NB4 (cell line): ENCODE data around the gene DPYD.

ENCODE experiments used
- DNase-seq: peaks from one replicate; pipeline ENCODE4 v3.0.0; 2010; ENCODE audit warnings: low read depth
- H3K4me3 ChIP-seq: one replicate; pipeline ENCODE4 v1.5.1; 2011; ENCODE audit warnings: mild to moderate bottlenecking, low read depth, low read length, moderate library complexity
- MAX ChIP-seq: IDR thresholded peaks from 2 replicates; pipeline ENCODE4 v1.6.1; 2011; ENCODE audit warnings: low read depth, low read length
- MYC ChIP-seq: IDR thresholded peaks from 2 replicates; pipeline ENCODE4 v1.6.1; 2011; ENCODE audit warnings: low read depth, low read length
- POLR2A ChIP-seq: IDR thresholded peaks from 2 replicates; pipeline ENCODE4 v1.6.1; 2011; ENCODE audit warnings: mild to moderate bottlenecking; ENCODE audit not compliant: insufficient read length; ENCODE audit errors: extremely low read depth
- TF ChIP-seq, protein P1 (sequence below): IDR thresholded peaks from one replicate; pipeline ENCODE4 v1.5.1; 2012; ENCODE audit warnings: low read depth, low read length

The DPYD gene

DNA sequence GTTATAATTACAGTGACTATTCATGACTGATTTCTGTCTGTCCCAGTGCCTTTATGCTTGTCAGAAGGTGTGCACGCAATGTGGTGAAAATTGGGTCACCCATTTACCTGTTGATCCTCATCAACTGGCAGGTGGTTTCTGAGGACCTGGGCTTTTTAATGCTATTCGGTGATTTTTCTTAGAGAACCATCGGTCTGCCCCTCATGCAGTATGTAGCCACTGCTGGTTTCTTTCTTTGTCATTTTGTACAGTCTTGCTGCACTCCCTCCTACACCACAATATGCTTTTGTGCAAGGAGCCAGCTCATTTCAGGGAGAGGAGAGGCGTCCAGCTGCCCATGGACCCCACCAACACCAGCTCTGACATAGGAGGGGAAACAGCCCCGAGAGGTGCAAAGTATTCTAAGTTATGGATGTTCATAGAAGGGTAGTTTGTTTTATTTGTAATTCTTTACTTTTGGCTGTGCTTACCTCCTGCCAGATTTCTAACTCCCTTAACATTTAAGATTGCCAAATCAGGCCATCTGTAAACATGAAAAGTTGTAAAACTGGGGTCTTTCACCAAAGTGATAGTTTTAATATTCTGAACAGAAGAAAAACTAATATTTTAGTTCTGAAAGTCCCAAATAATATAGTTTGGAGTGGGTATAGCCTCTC is 873.9 kb downstream of the DPYD start:
- H3K4me3 ChIP-seq = no peak overlapping the region
- DNase-seq = no peak
- TF ChIP-seq POLR2A (no peak), MYC (no peak), MAX (no peak)
- TF ChIP-seq, protein P1, sequence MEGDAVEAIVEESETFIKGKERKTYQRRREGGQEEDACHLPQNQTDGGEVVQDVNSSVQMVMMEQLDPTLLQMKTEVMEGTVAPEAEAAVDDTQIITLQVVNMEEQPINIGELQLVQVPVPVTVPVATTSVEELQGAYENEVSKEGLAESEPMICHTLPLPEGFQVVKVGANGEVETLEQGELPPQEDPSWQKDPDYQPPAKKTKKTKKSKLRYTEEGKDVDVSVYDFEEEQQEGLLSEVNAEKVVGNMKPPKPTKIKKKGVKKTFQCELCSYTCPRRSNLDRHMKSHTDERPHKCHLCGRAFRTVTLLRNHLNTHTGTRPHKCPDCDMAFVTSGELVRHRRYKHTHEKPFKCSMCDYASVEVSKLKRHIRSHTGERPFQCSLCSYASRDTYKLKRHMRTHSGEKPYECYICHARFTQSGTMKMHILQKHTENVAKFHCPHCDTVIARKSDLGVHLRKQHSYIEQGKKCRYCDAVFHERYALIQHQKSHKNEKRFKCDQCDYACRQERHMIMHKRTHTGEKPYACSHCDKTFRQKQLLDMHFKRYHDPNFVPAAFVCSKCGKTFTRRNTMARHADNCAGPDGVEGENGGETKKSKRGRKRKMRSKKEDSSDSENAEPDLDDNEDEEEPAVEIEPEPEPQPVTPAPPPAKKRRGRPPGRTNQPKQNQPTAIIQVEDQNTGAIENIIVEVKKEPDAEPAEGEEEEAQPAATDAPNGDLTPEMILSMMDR = no peak

GRCh38 chr1:97044159-97044760 is 876.6 kb downstream of the DPYD start:
- TF ChIP-seq MAX (no peak), MYC (no peak), POLR2A (no peak)
- TF ChIP-seq, protein P1 = no peak
- no peak for DNase-seq
- H3K4me3 ChIP-seq = no peak overlapping the region

- no peak for DNase-seq
- no peak overlapping the region for H3K4me3 ChIP-seq
- TF ChIP-seq, protein P1 = no peak
- TF ChIP-seq MAX (no peak), POLR2A (no peak), MYC (no peak)
Measured at GRCh38 chr1:97042551-97042950, 878.3 kb downstream of the DPYD start.

- no peak for DNase-seq
- no peak overlapping the region for H3K4me3 ChIP-seq
- no peak for TF ChIP-seq MYC
- no peak for TF ChIP-seq MAX
- no peak for TF ChIP-seq POLR2A
- TF ChIP-seq, protein P1 = no peak
Measured at GRCh38 chr1:97041026-97041425, 879.8 kb downstream of the DPYD start.

DNA sequence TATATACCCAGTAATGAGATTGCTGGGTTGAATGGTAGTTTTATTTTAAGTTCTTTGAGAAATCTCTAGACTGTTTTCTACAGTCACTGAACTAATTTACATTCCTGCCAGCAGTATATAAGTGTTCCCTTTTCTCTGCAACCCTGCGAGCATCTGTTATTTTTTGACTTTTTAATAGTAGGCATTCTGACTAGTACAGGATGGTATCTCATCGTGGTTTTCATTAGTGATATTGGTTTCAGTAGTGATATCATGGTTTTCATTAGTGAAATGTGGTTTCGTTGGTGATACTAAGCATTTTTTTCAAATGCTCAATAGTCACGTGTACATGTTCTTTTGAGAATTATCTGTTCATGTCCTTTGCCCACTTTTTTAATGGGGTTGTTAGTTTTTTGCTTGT is 882.4 kb downstream of the DPYD start:
- no peak for DNase-seq
- H3K4me3 ChIP-seq = no peak overlapping the region
- TF ChIP-seq MAX (no peak), POLR2A (no peak)
- TF ChIP-seq, protein P1 = no peak
